HepG2 (cell line): ENCODE results near the gene ARHGAP23. TPM values are rescaled to one million over a fixed set of nuclear protein-coding genes. Genes with fewer than 3 reads are reported as not detected.

ENCODE experiments used
- ATAC-seq: fragments of 200-7000 bp; cut with Tn5 transposase; 3 replicates; pipeline ENCODE4 v1.9.1; 2020; ENCODE audit warnings: mild to moderate bottlenecking, moderate library complexity
- BruUV-seq: library from RNA; stranded (reverse); fragments of 400-500 nt; replicated peaks from 2 replicates; lab custom pipeline; 2021; lab: Mats Ljungman, UMichigan
- CTCF ChIA-PET: fragments of 300-600 bp; formaldehyde crosslinking; extraction: SDS; loops from one replicate; lab custom pipeline; 2021; ENCODE audit warnings: low total read pairs, inconsistent platforms, low intra/inter-chr PET ratio; lab: Yijun Ruan, JAX
- POLR2A ChIA-PET: fragments of 350-600 bp; sonication (Branson Sonifier 250); formaldehyde crosslinking; loops from one replicate; lab custom pipeline; 2020; ENCODE audit warnings: antibody characterized with exemption, inconsistent platforms; lab: Yijun Ruan, JAX
- DNase-seq: peaks from one replicate; pipeline ENCODE4 v3.0.0-alpha.2; 2015; ENCODE audit warnings: low spot score
- FAIRE-seq: peaks from 3 replicates; lab custom pipeline; 2011; peaks lifted over from hg19 to GRCh38; lab: Jason Lieb, UNC
- H2AFZ ChIP-seq: one replicate; pipeline ENCODE4 v1.6.1; 2011; ENCODE audit warnings: low read length, inconsistent platforms
- H3K27ac ChIP-seq: fragments of 300-600 bp; 3 replicates; pipeline ENCODE4 v1.8.0; 2011; ENCODE audit warnings: mixed run types, mild to moderate bottlenecking, mixed read lengths, low read length, inconsistent platforms; ENCODE audit not compliant: insufficient read depth; ENCODE audit errors: extremely low read length
- H3K27me3 ChIP-seq, 2 experiments: fragments of 200-600 bp in 1 of 2; 2 replicates in 1 of 2; 3 replicates in 1 of 2; pipeline versions ENCODE4 v1.6.0 to v1.8.0; 2011; ENCODE audit warnings: low read length in 2 of 2, mild to moderate bottlenecking in 2 of 2, moderate library complexity in 2 of 2, inconsistent platforms in 1 of 2; ENCODE audit not compliant: insufficient read depth in 2 of 2, control insufficient read depth in 1 of 2
- H3K36me3 ChIP-seq, 2 experiments: fragments of 200-600 bp in 1 of 2; replicated peaks in 1 of 2; 2 replicates in 1 of 2; 3 replicates in 1 of 2; pipeline versions ENCODE4 v1.5.1 to v1.8.0; 2011; ENCODE audit warnings: low read length in 2 of 2, inconsistent platforms in 1 of 2; ENCODE audit not compliant: insufficient read depth in 2 of 2, control insufficient read depth in 1 of 2
- H3K4me1 ChIP-seq: 2 replicates; pipeline ENCODE4 v1.5.1; 2012; ENCODE audit warnings: low read length, inconsistent platforms; ENCODE audit not compliant: insufficient read depth
- H3K4me2 ChIP-seq: 2 replicates; pipeline ENCODE4 v1.6.0; 2011; ENCODE audit warnings: low read depth, low read length, inconsistent platforms
- H3K4me3 ChIP-seq, 3 experiments: fragments of 200-600 bp in 1 of 3; sonication (generic), shearing (Covaris generic) in 1 of 3; replicated peaks in 1 of 3; 2 replicates each; pipeline ENCODE4 v1.5.1; 2011 to 2016; ENCODE audit warnings: low read length in 3 of 3, inconsistent platforms in 2 of 3, low read depth in 2 of 3, mild to moderate bottlenecking in 2 of 3, control low read depth in 1 of 3, mixed read lengths in 1 of 3; ENCODE audit not compliant: insufficient read depth in 1 of 3
- H3K79me2 ChIP-seq: one replicate; pipeline ENCODE4 v1.6.1; 2011; ENCODE audit warnings: low read length, inconsistent platforms; ENCODE audit not compliant: insufficient read depth
- H3K9ac ChIP-seq: 2 replicates; pipeline ENCODE4 v1.6.0; 2011; ENCODE audit warnings: mild to moderate bottlenecking, low read depth, low read length, inconsistent platforms; ENCODE audit not compliant: insufficient read depth
- H3K9me3 ChIP-seq: 2 replicates; pipeline ENCODE4 v1.5.1; 2012; ENCODE audit warnings: mild to moderate bottlenecking, low read length
- H4K20me1 ChIP-seq: 2 replicates; pipeline ENCODE4 v1.6.0; 2011; ENCODE audit warnings: inconsistent platforms, mild to moderate bottlenecking, low read length, moderate library complexity; ENCODE audit not compliant: insufficient read depth
- AHR ChIP-seq: IDR thresholded peaks from 2 replicates; pipeline ENCODE4 v1.6.1; 2018; ENCODE audit warnings: missing genetic modification reagents, missing compliant biosample characterization
- MTF2 ChIP-seq: sonication (generic); formaldehyde crosslinking; IDR thresholded peaks from 2 replicates; pipeline ENCODE4 v1.5.0; 2020; ENCODE audit warnings: missing genetic modification reagents, borderline replicate concordance
- RXRA ChIP-seq: sonication (generic); formaldehyde crosslinking; IDR thresholded peaks from 2 replicates; pipeline ENCODE4 v1.5.1; 2020; ENCODE audit warnings: missing genetic modification reagents
- WGBS: methylation state at CpG from one replicate; pipeline ENCODE4 v1.1.6; 2017; ENCODE audit warnings: low lambda C conversion rate; 5-methylcytosine and 5-hydroxymethylcytosine counted together
- in situ Hi-C: cut with HindIII; loops from 2 replicates; pipeline ENCODE4 v1.10.0; 2017; ENCODE audit warnings: low pct_unique_long_range_greater_than_20kb; ENCODE audit not compliant: extremely low pct_ligation_motif_present
- intact Hi-C: fragments of 100-400 bp; cut with micrococcal nuclease; formaldehyde crosslinking; loops from one replicate; pipeline ENCODE4 v1.10.0; 2022; ENCODE audit not compliant: unreplicated experiment
- polyA plus RNA-seq, 8 experiments: library from polyadenylated mRNA; depleted of rRNA in 3 of 8; stranded (reverse) in 7 of 8; unstranded in 1 of 8; fragments of >200 nt; fragmentation: Illumina TruSeq in 4 of 8; extraction: Trizol in 4 of 8; gene quantifications; 2 replicates each; pipeline versions ENCODE4 v1.2.1 to v1.2.3, GENCODE V29; 2011 to 2016; ENCODE audit warnings: low read depth in 4 of 8, missing spikeins in 1 of 8, mixed read lengths in 1 of 8; ENCODE audit not compliant: insufficient read depth in 1 of 8
- total RNA-seq, 5 experiments: library from RNA; depleted of rRNA; stranded (reverse); fragments of >200 nt; fragmentation: Illumina TruSeq; extraction: Trizol; gene quantifications; 2 replicates each; pipeline ENCODE4 v1.2.3, GENCODE V29; 2016; ENCODE audit warnings: low read depth in 1 of 5

Gene ARHGAP23
- total and polyA plus RNA-seq, 2 of the 13 experiments (the other 11 are each of a cell fraction or from before 2014, with no cell fraction given), result 0.03 TPM; not detected in 1

- CTCF ChIA-PET, result no interaction called here
Observed at GRCh38 chr17:38539386-38539785, 111.1 kb downstream of the ARHGAP23 start.

GRCh38 chr17:38540514-38541045 is 112.3 kb downstream of the ARHGAP23 start:
- Histone ChIP-seq H3K36me3 (no peaks in the 10 kb centered on the region), H2AFZ (no peak overlapping the region), H3K27me3 (peaks cover 6 to 46% of the 10 kb centered on the region in 2 experiments; a peak in 4 of 5 replicates), H3K4me3 (no peak overlapping the region), H4K20me1 (no peaks in the 10 kb centered on the region), H3K9ac (no peak overlapping the region), H3K27ac (no peak overlapping the region), H3K9me3 (no peaks in the 10 kb centered on the region), H3K4me2 (no peak overlapping the region), H3K79me2 (no peaks in the 10 kb centered on the region), H3K4me1 (peaks cover 6% of the 10 kb centered on the region)
- ChIA-PET POLR2A (no interaction called here), CTCF (no interaction called here)
- BruUV-seq, result no TSS peak
- FAIRE-seq (no peak), ATAC-seq (no peak), DNase-seq (no peak)
- TF ChIP-seq AHR (CRISPR knock-in tag), result no peak
- in situ Hi-C loops (no loop called here), intact Hi-C loops (no loop called here)
- WGBS, result 31% methylated on average over 11 of the region's 11 CpGs

More at GRCh38 chr17:38539386-38539785, 111.1 kb downstream of the ARHGAP23 start:
- no peak for FAIRE-seq
- Histone ChIP-seq H3K9me3 (no peaks in the 10 kb centered on the region), H3K79me2 (no peaks in the 10 kb centered on the region), H2AFZ (no peak overlapping the region), H3K4me3 (no peak overlapping the region), H3K27me3 (peaks cover 11 to 50% of the 10 kb centered on the region in 2 experiments; a peak in 4 of 5 replicates), H3K4me2 (no peak overlapping the region), H3K36me3 (no peaks in the 10 kb centered on the region)
- 32% methylated on average over 8 of the region's 8 CpGs for WGBS
- POLR2A ChIA-PET, result no interaction called here
- intact Hi-C loops (no loop called here), in situ Hi-C loops (no loop called here)
- ATAC-seq, result no peak
- no peak for DNase-seq
- TF ChIP-seq RXRA (CRISPR knock-in tag), result 0 out of 2 replicates have a peak, but pooled peaks have one; percentile 8
- TF ChIP-seq MTF2, result no peak
- TF ChIP-seq, all 625 proteins: peak for 1
- BruUV-seq, result no TSS peak
- Histone ChIP-seq H3K4me1 (no peaks in the 10 kb centered on the region), H3K9ac (no peak overlapping the region), H4K20me1 (no peaks in the 10 kb centered on the region; the same call in 1 of the 2 replicates), H3K27ac (no peak overlapping the region)
